Ecto neural progenitor cell (in vitro differentiated cells): ENCODE results near the gene CD300LB.
A peak's percentile ranks its signal among the peaks of the same experiment; 100 is the strongest.

Source experiments
- DNase-seq: peaks from one replicate; pipeline ENCODE4 v3.0.0-alpha.2; 2018; ENCODE audit warnings: low spot score

CD300LB gene

DNA sequence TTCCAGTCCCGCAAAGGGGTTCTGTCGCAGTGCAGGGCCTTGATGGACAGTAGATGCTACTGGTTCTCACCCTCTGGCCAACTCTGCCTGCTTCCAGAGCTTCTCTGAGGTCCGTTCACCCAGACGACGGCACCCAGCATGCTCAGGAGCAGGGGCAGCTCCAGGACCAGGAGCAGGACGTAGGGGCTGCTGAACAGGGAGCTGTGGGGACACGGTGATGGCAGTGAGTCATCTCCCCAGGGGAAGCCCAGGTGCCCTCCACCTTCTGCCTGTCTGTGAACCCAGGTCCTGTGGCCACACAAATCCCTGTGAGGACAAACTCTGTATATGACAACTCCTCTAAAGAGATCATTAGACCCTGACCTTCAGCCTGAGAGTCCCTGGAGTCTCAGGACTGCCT lies 18.1 kb upstream of the CD300LB start:
- DNase-seq: no peak

DNA sequence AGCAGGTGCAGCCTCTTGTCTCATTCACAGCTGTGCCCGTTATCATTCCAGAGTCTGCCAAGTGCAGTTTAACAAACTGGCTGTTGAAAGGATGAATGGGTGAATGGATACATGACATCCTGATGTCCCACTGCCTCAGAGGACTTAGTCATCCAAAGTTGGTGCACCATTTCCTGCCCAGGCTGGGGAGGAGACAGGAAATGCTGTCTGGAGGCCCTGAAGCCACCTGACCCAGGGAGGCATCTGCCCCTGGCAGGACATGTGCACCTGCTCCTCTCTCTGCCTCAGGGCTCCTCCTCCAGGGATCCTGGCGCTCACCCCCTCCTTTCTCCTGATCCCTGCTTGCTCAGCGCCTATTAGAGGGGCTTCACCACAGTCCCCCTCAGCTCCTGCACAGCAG lies 16.5 kb upstream of the CD300LB start:
- DNase-seq: no peak

DNA sequence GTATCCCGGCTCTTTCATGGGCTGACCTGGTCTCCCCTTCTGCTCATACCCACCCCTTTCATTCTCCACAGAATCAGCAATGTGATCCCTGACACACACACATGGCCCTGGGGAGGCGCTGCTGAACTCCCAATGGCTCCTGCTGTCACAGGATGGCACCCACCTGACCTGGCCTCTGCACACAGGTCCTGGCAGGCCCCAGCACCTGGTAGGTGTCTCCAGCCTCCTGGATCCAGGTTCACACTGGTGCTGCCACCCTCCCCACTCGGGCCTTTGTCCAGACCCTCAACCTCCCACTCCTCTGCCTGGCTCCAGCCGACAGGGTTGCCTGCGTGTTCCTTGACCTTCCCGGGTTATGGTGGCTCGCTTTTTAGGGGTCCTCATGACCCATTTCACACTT lies 16.0 kb upstream of the CD300LB start:
- no peak for DNase-seq

DNA sequence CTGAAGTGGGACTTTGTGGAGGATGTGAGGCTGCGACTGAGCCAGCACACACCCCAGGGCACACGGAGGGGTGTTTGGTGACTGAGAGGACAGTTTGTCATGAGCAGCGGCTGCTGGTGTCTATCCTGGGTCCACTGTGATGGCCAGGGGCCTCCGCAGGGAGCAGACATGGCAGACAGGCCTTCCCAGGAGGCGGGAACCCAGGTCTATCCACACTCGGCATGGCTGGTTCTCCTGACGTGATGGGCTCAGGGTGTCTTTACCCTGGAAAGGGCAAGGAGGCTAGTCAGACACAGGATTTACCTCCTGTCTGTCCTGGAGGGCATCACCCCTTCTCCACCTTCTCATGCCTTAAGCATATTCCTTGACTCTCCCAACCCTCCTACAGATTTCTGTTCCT lies 15.3 kb upstream of the CD300LB start:
- no peak for DNase-seq

DNA sequence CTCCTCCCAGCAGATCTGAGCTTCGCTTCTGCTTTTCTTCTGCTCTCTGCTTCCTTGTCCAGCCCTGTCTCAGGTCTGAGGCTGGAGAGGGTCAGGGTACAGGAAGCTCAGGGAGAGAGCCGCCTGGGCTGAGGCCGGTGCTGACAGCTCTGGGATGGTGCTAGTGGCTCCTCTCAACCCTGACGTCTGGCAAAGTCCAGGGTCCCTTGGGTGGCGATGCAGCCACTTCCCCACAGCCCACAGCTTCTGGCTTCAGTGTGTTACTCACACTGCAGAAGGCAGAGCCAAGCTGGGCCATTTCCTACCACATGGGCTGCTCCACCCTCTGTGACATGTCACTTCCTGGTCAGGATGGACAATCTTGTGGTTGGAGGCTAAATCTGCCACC lies 14.6 kb upstream of the CD300LB start, which contains the start of gene CD300C:
TSS of gene CD300C (minus strand) at position 273 of the 388 bp plus-strand sequence. CDS start 333 bp downstream, outside the sequence.
- no peak for DNase-seq

DNA sequence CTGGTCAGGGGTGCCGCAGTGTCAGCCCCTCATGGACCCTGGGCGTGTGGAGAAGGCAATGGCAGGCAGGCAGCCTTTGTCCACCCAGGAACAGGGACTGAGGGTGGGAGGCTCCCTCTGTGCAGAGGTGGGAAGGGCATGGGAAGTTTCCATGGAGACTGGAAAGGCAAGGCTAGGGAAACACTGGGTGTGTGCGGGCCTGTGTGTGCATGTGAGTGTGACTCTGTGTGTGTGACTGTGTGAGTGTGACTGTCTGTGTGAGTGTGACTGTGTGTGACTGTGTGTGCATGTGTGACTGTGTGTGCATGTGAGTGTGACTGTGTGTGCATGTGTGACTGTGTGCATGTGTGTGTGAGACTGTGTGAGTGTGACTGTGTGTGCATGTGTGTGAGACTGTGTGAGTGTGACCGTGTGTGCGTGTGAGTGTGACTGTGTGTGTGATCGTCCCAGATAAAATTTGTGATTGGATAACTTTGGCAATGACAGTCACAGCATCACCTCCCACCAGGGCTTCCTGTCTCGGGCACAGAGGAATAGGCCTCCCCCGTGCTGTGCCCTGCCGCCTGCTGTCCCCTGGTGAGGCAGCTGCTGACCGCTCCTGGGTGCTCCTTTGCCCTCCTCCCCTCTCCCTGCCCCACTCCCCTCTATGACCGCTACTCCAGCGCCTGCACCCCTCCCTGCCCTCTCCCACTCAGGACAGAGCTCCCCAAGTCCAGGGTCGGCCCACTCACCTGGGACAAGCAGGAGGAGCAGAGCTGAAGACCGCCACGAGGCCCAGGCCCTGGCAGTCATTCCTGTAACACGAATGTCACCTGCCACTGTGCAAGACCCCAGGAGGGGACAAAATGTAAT lies 13.9 kb upstream of the CD300LB start:
- no peak for DNase-seq

DNA sequence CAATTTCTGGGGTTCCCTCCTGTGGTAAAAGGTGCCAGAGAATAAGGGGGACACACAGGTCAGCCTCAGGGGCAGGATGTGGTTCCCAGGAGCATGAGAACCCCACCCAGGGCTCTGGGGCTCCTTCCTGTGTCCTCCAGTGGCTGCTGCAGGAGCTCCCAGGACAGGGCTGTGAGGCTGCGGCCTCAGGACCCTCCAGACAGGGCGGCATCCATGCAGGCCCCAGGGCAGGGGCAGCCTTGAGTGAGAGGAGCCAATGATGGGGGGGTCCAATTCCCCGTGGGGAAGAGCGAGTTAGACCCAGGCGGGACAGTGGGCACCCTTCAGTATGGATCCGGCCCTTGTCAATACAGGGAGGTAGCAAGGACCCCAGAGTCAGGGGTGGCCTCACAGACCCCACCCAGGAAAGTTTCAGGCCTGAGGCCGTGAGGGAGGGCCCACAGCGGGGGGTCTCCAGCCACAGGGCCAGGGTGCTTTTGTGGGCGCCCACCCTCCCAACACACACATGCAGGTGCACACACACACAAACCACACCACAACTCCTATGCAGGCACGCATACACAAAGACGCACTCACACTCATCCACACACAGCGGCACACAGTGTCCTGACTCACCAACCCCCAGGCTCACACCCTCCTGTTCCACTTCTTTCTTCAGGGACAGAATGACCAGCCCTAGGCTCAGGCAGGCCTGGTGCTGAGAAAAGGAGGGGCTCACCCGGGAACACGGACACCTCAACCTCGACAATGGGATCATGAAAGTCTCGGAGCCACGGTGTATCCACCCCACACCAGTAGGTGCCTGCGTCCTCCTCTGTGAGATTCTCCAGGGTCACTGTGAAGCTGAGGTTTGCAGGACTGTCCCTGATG lies 12.9 kb upstream of the CD300LB start:
- no peak for DNase-seq

DNA sequence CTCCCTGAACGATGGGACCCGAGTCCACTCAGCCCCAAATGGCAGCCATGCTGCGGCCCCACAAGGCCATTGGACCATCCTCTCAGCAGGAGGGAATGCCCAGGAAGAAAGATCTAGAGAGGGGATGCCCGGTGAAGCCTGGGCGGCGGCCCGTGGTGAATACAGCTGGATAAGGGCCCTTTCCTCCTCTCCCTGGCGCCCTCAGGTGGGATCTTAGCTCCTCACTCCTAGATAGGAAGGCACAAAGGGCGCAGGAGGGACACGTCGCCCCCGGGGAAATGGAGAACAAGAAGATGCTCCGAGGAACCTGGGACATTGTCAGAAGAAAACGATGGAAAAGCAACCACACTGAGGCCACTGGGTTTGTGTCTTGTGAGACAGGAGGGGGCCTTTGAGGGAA lies 12.1 kb upstream of the CD300LB start:
- no peak for DNase-seq

DNA sequence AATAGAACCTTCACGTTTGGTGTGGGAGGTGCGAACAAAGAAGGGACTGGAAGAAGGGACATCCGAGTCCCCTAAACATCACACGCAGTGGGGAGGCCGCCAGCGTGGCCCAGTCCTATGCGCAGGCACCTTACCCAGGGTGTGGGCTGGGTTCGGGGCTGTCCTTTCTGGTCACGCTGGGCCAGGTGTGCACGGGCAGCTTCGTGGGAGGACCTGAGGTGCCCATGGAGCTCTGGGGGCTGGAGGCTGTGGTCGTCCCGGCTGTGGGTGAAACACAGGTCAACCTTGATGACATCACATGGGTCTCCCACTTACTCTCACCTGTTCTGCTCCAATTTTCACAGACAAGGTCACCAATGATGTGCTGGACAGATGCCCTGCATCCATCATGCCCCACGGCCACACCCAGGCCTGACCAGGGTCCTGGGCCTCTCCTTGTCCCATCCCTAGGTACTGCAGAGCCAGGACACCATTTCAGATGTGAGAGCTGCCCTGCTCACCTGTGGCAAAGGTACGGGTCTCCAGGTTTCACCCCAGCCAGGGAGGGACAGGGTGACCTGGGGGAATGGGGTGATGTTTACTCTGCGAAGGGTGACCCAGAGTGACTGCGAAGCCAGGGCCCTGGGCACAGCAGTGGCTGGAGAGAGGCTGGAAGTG lies 11.6 kb upstream of the CD300LB start:
- DNase-seq: no peak

DNA sequence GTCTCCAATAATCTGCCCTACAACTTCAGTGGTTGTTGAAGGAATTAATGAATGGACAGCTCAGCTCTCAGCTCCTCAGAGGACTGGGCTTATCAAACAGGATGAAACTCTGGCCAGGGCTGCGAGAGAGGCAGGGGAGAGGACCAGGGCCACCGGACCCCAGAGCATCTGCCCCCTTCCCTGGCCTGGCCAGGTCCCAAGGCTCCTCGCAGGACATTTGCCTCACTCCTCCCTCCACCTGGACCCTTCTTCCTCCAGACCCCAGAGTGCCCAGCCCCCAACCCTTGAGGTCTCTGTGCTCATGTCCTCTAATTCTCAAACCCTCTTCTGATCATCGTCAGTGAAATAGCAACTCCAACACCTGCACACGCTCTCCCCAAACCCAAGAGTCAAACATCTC lies 10.9 kb upstream of the CD300LB start:
- DNase-seq: no peak

DNA sequence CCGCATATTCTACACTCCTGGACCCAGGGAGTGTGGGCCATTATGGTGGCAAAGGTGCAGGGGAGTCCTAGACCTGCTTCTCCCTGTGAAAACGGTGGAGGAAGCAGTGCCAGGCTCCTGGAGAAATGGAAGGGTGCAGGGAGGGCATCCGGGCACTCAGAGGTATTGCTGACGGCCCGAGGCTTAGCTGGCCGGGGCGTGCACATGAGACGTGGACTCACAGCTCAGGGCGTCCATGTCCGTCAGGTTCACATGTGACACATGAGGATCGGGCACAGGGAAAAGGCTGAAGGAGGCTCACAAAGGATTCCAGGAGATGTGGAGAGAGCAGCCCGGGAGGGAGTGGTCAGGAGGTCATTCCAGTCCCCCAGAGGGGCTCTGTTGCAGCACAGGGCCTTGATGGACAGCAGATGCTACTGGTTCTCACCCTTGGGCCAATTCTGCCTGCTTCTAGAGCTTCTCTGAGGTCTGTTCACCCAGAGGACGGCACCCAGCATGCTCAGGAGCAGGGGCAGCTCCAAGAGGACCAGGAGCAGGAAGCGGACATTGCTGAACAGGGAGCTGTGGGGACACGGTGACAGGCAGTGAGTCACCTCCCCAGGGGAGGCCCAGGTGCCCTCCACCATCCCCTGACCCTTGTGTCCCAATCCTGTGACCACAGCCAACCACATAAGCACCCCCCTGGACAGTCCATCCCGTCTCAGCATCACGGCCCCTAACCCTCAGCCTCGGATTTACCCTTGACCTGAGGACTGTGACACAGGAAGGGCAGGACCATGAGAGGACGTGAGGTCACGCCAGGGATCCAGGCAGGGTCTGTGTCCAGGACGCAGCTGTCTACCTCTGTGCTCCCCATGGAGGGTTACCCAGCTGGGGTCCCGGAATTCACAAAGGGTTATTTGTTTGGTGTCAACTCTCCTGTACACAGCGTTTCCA lies 10.2 kb upstream of the CD300LB start:
- no peak for DNase-seq

DNA sequence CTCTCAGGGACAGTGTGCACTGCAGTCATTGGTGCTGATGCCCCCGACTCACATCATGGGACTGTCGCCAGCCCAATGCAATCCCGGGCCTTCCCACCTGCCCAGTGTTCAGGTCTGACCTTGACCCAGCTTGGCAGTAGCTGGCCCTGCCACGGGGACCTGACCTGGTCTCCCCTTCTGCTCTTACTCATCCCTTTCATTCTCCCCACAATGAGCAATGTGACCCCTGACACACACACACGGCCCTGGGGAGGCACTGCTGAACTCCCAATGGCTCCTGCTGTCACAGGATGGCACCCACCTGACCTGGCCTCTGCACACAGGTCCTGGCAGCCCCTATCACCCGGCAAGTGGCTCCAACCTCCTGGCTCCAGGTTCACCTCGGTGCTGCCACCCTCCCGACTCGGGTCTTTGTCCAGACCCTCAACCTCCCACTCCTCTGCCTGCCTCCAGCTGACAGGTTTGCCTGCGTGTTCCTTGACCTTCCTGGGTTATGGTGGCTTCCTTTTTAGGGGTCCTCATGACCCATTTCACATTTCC lies 8.1 kb upstream of the CD300LB start:
- DNase-seq: no peak

DNA sequence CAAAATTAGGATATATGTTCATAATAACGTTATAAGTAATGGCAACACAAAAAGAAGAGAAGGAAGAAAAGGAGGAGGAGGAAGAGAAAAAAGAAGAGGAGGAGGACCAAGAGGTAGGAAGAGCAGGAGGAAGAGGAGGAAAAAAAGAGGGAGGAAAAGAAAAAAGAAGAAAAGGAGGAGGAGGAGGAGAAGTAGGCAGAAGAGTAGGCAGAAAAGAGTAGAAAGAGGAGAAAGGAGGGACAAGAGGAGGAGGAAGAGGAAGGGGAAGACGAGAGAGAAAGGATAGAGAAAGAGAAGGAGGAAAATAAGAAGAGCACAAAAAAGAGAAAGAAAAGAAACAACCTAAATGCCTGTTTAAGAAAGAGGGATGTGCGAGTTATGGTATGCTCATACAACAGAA lies 5.6 kb upstream of the CD300LB start:
- DNase-seq: no peak

DNA sequence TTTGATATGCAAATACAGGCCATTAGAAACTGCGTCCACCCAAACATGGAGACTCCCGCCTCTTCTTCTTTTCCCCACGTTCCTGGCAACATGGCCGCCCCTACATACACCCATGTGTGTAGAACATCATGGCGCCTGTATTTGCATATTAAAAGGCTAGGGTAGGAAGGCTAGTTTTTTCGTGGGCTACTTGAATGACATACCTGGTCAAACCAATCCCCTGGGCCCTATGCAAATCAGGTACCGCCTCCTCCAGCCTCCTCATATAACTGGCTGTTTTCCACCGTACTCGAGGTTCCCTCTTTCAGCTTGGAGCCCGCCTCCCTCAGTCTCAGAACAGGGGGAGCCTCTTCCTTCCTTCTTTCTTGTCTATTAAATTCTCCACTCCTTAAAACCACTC lies 840 bp upstream of the CD300LB start:
- DNase-seq: peak; percentile 31

DNA sequence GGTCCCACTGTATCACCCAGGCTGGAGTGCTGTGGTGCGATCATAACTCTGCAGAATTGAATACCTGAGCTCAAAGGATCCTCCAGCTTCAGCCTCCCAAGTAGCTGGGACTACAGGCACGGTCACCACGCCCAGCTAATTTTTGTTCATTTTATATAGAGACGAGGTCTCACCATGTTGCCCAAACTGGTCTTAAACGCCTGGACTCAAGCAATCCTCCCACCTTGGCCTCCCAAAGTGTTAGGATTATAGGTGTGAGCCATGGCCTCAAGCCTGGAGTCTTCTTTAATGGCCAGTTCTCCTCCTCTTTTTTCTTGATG lies 484 bp downstream of the CD300LB start:
- peak; percentile 41 for DNase-seq

DNA sequence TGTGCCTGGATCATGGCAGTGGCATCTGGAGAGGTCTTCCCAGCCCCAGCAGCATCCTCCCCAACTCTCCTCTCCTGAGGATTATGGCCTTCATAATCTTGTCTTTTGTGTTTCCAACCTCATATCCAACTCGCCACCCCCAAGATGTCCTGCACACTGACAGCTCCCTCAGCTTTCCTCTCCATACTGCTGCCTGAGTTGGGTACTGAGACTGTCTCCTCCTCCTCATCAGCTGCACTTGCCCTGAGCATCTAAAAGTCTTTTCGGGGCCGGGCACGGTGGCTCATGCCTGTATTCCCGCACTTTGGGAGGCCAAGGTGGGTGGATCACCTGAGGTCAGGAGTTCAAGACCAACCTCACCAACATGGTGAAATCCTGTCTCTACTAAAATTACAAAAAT lies 2.0 kb downstream of the CD300LB start:
- peak; percentile 28 for DNase-seq

DNA sequence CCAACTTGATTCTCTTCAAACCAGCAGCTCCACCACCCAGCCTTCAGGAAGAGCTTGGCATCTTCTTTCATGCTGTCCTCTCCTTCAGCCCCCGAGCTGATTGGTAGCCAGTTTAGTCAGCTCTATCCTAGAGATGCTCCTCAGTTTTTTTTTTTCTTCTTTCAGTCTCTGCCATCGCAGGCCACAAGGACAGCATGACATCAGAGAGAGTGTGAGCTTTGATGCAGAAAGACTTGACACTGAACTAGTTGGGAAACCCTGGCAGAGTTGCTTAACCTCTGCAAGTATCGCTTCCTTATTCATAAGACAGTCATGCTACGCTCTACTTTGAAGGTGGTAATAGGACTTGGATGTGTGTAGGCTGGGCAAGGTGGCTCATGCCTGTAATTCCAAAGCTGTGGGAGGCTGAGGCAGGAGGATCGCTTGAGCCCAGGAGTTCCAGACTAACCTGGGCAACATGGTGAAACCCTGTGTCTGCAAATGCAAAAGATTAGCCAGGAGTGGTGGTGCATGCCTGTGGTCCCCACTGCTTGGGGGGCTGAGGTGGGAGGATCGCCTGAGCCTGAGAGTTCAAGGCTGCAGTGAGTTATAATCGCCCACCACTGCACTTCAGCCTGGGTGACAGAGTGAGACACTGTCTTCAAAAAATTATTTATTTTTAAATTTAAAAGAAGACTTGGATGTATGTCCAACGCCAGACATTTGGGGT lies 2.6 kb downstream of the CD300LB start:
- peak; percentile 34 for DNase-seq

DNA sequence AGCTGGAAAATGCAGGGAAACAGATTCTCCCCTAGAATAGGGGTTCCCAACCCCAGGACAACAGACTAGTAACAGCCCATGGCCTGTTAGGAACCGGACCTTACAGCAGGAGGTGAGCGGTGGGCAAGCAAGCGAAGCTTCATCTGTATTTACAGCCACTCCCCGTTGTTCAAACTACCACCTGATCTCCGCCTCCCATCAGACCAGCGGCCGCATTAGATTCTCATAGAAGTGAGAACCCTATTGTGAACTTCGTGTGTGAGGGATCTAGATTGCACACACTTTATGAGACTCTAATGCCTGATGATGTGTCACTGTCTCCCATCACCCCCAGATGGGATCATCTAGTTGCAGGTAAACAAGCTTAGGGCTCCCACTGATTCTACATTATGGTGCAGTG lies 3.5 kb downstream of the CD300LB start:
- DNase-seq: peak; percentile 32

DNA sequence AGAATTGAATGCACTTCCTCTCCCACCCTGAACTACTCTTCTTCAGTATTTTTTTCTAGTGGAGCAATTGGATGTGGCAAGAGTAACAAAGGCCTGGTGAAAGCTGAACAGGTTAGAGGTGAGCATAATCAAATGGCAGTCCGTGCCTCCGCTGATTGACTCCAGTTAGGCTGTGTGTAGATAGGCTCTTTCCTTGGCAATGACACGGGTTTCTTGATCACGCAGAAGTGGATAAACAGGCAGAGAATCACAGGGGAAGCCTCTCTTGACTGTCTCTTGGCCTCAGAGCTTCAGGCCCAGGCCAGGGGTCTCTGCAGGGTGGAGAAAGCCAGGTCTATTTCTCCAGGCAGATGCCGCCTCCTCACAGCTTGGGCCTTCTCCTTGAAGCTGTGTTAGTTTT lies 4.2 kb downstream of the CD300LB start:
- DNase-seq: peak; percentile 35

DNA sequence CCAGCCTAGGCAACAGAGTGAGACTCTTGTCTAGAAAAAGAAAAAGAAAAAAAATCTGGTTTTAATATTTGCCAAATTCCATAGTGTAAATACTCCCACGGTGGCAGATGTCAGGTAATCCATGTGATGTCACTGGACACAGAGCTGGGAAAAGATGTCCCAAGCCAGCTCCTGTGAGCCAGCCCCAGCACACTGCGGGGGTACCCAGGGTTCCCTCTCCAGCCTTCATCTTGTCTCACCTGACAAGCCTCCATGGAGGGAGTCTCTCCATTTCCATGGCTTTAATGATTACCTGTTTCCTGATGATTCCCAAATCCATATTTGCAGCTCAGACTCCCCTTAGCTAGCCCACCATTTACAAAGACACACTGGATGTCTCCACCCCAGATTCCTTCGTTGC lies 4.6 kb downstream of the CD300LB start:
- no peak for DNase-seq

DNA sequence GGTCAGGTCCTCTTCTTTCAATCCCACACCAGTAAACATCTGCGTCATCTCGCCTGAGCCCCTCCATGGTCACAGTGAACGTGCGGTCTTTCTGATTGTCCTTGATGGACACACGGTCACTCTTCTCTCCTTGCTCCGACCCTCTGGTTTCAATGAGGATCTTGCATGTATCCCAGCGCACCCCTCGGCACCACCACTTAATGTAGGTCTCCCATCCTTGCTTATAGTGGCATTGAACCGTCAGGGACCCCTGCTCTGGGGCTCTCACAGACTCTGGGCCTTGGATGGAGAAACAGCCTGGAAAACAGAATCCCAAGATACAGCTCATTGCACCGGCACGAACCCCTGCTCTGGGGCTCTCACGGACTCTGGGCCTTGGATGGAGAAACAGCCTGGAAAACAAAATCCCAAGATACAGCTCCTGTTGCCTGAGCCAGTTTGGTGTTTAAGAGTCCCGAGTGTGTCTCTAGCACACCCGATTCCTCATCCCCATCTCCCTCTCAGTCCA lies 5.4 kb downstream of the CD300LB start:
- no peak for DNase-seq
